Heart left ventricle (tissue), 16 donors: ENCODE measurements around the gene PLEKHA4. TPM values are rescaled to one million over a fixed set of nuclear protein-coding genes. Genes with fewer than 3 reads are reported as not detected.
"Not testable (repeated sequence)": the region's sequence is repeated elsewhere in the genome, so short reads cannot be mapped to it uniquely, and the experiment has no call there.

ENCODE experiments used
- ATAC-seq, 4 donors: fragments of 200-7000 bp; cut with Tn5 transposase; one replicate each; pipeline ENCODE4 v1.9.1; 2020 to 2022; ENCODE audit warnings: moderate library complexity in 4 of 4, mild to moderate bottlenecking in 3 of 4, moderate number of reproducible peaks in 1 of 4
- DNase-seq, 5 donors: peaks; one replicate each; pipeline ENCODE4 v3.0.0-alpha.2; 2020
- H3K27ac ChIP-seq, 12 donors: fragments of 200-600 bp; sonication (generic) in 4 of 12; one replicate each; pipeline versions ENCODE4 v1.5.0 to v1.8.0; 2016 to 2022; ENCODE audit warnings: mild to moderate bottlenecking in 2 of 12
- H3K27me3 ChIP-seq, 9 donors: fragments of 200-600 bp; sonication (generic) in 2 of 9; one replicate each; pipeline versions ENCODE4 v1.5.1 to v1.8.0; 2016 to 2022; ENCODE audit warnings: mild to moderate bottlenecking in 3 of 9
- H3K36me3 ChIP-seq, 9 donors: fragments of 200-600 bp; sonication (generic) in 2 of 9; one replicate each; pipeline versions ENCODE4 v1.5.0 to v1.8.0; 2018 to 2022; ENCODE audit warnings: mild to moderate bottlenecking in 2 of 9
- H3K4me1 ChIP-seq, 12 donors: fragments of 200-600 bp; sonication (generic) in 4 of 12; one replicate each; pipeline versions ENCODE4 v1.5.0 to v1.8.0; 2016 to 2022; ENCODE audit warnings: mild to moderate bottlenecking in 3 of 12
- H3K4me3 ChIP-seq, 12 donors: fragments of 200-600 bp; sonication (generic) in 4 of 12; one replicate each; pipeline versions ENCODE4 v1.5.0 to v1.8.0; 2017 to 2022; ENCODE audit warnings: mild to moderate bottlenecking in 9 of 12, moderate library complexity in 4 of 12
- H3K9me3 ChIP-seq, 12 donors: fragments of 200-600 bp; sonication (generic) in 4 of 12; one replicate each; pipeline versions ENCODE4 v1.5.0 to v1.8.0; 2016 to 2022; ENCODE audit warnings: mild to moderate bottlenecking in 1 of 12
- POLR2A ChIP-seq, 2 donors: fragments of 450-650 bp; IDR thresholded peaks; one replicate each; pipeline ENCODE4 v1.6.1; 2017; ENCODE audit warnings: antibody characterized with exemption in 2 of 2, mild to moderate bottlenecking in 2 of 2, moderate library complexity in 2 of 2
- WGBS, 4 donors: extraction: QIAGEN DNeasy Blood & Tissue Kit in 2 of 4; methylation state at CpG; one replicate each; pipeline versions ENCODE4 v1.1.5 to v1.1.7; 2013 to 2018; 5-methylcytosine and 5-hydroxymethylcytosine counted together
- intact Hi-C, 10 donors: fragments of 100-400 bp; cut with DNase I; formaldehyde crosslinking; loops; one replicate each; pipeline versions ENCODE4 v1.11.1 to v1.14.2; 2022
- polyA plus RNA-seq, 2 donors: library from polyadenylated mRNA; stranded (reverse); fragments of 200-250 nt; gene quantifications; one replicate each; pipeline ENCODE4 v1.2.3, GENCODE V29; 2013
- total RNA-seq, 9 donors: library from RNA; depleted of rRNA in 2 of 9; stranded (reverse); fragments of >200 nt in 2 of 9; fragmentation: NEBNext Ultra II Directional in 3 of 9; extraction: Animal tissue kit (Norgen Biotek cat#: 25700) in 3 of 9; gene quantifications; one replicate each; pipeline versions ENCODE4 v1.1.0 to v1.2.4, GENCODE V29; 2016 to 2023
- TF ChIP-seq, protein P1 (sequence below), 12 donors: fragments of 200-600 bp; sonication (generic) in 4 of 12; IDR thresholded peaks; one replicate each; pipeline versions ENCODE4 v1.5.0 to v1.8.0; 2018 to 2022; ENCODE audit warnings: antibody characterized with exemption in 12 of 12, mild to moderate bottlenecking in 5 of 12
- donor health status: ischemic (EF 13 %, LVEDD 7.1; RV severe dilation, severe dysfunction).
- donor health status: healthy with polysubstance abuse.
- donor health status: DM: no; HTN: yes; CAD: no.
- donor health status: DM: no; HTN: no; CAD: no.
- donor health status: ischemic (EF 25% LVEDD 6.9; RV normal size, moderate dysfunction).
- donor health status: ischemic (EF 25% LVEDD 5.7; RV mildly dilated, moderate dysfunction).
- donor health status: healthy.
- donor health status: DM: yes; HTN: yes; CAD: no.
- donor health status: ischemic (EF 35%, LVEDD 5.7; RV mildly dilated, moderate dysfunction).
- donor health status: nonischemic (EF 11% LVEDD 7.7; RV severe dilation, severe dysfunction).
- donor health status: DM: yes; HTN: yes; CAD: no.
- donor health status: PGD.
- donor health status: ischemic (EF 29% LVEDD 5.4; RV normal size, mild dysfunction).
- donor health status: nonischemic (EF 23%, LVEDD 6.1; RV moderate dilation, normal function).

The PLEKHA4 gene
- total and polyA plus RNA-seq, 11 donors = 7.5 to 66.9 (median 28.6) TPM

DNA sequence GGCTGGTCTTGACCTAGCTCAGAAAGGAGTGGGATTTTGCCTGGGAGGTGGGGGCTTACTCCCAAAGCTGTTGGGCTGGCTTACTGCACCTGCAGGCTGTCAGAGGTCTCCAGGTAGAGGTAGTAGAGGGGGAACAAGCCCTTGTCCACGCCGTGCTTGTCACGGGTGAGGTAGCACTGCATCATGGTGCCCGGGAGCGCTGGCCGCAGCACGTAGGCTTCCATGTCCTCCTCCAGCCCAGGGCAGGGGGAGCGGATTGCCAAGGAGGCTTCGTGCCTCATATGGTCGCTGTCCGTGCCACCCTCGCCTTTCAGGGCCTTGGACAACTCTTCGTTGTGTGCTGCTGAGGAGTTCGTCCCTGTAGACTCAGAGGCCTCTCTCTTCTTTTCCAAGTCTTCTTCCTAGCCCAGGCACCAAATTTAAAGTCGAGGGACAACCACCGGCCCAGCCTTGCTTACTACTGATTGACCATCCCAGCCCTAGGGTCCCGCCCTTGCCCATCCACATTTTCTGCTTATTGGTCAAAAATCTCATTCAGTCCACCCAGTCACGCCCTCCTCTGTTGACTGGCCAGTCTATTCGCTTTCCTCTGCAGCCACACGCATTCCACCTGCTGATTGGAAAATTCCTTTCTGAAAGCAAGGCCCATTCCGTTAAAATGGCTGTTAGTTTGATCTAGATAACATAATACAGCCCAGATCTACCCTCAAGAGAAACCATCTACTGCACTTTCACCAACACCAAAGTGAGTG lies 19.6 kb upstream of the PLEKHA4 start:
- no peaks in the 10 kb centered on the region for H3K4me1 ChIP-seq
- no peak overlapping the region for H3K4me3 ChIP-seq
- intact Hi-C loops = no loop called here
- WGBS, 4 donors = 92 to 96% (median 94%) methylated on average over 19 to 21 of the region's 21 CpGs
- no peaks in the 10 kb centered on the region for H3K36me3 ChIP-seq
- TF ChIP-seq, protein P1, sequence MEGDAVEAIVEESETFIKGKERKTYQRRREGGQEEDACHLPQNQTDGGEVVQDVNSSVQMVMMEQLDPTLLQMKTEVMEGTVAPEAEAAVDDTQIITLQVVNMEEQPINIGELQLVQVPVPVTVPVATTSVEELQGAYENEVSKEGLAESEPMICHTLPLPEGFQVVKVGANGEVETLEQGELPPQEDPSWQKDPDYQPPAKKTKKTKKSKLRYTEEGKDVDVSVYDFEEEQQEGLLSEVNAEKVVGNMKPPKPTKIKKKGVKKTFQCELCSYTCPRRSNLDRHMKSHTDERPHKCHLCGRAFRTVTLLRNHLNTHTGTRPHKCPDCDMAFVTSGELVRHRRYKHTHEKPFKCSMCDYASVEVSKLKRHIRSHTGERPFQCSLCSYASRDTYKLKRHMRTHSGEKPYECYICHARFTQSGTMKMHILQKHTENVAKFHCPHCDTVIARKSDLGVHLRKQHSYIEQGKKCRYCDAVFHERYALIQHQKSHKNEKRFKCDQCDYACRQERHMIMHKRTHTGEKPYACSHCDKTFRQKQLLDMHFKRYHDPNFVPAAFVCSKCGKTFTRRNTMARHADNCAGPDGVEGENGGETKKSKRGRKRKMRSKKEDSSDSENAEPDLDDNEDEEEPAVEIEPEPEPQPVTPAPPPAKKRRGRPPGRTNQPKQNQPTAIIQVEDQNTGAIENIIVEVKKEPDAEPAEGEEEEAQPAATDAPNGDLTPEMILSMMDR (IDR thresholded peaks at IDR 0.05) = no peak
- TF ChIP-seq POLR2A (IDR thresholded peaks at IDR 0.05) = no peak
- ATAC-seq (peak in 1 of 4 donors; percentile 31), DNase-seq (no peak)
- no peak overlapping the region for H3K27ac ChIP-seq
- no peaks in the 10 kb centered on the region for H3K27me3 ChIP-seq
- no peaks in the 10 kb centered on the region for H3K9me3 ChIP-seq

DNA sequence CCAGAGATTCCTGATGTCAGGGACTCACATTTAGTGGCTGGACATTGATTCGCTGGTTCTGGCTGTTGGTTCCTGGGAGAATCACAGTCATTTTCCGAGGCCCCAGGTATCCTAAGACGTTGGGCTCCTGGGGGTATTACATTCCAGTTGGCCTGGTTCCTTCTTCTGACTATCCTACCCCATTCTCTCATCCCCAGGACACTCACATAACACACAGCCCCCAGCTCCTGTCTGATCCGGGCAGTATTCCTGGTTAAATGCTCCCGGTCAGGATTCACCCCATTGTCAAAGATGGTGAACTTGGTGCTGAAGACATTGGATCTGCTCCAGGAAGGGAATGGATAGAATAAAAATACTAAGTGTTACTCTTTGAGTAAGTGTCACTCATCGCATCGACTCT lies 15.3 kb upstream of the PLEKHA4 start:
- H3K27ac ChIP-seq = no peak overlapping the region
- TF ChIP-seq, protein P1 (IDR thresholded peaks at IDR 0.05) = no peak
- no peak for TF ChIP-seq POLR2A (IDR thresholded peaks at IDR 0.05)

DNA sequence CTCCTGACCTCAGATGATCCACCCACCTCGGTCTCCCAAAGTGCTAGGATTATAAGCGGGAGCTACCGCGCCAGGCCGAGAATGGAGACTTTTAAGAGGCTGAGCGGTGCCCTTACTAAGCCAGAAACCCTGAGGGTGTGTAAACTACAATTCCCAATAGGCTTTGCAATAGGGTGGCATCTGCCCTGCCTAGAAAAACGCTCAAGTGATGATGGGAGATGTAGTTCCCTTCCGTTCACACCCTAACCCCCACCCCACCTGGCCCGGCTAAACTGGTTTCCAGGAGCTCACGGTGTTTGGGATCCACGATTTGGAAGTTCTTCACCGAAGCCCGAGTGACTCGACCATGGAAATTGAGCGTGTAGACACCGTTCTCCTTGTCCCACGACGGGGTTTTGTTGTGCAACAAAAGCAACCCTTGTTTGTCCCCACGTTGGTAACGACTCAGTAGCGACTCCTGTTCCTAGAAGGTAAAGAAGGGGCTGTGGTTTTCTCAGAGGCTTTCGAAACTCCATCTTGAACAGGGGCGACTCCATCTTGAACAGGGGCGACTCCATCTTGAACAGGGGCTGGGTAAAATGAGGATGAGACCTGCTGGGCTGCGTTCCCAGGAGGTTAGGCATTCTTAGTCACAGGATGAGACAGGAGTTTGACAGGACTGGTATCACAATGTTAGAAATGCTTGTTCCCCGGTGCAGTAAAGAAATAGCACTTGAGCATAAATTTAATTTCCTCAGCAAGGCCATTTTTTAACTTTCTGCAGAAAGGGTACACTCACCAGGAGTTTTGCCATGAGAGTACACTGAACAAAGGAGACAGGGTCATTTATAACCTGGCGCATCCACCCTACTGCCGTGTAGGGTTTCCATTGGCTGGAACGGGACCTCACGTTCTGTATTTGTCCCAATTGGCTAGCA lies 13.6 kb upstream of the PLEKHA4 start:
- peaks cover 0 to 34% (median 23%) of the 10 kb centered on the region in 12 donors for H3K4me1 ChIP-seq
- 82 to 87% (median 85%) methylated on average over 29 to 30 of the region's 30 CpGs for WGBS, 4 donors
- H3K4me3 ChIP-seq = no peak overlapping the region
- H3K27me3 ChIP-seq = no peaks in the 10 kb centered on the region
- peak in 3 of 4 donors; percentile 30 to 62 (median 46) for ATAC-seq
- DNase-seq = no peak
- H3K27ac ChIP-seq = peak overlapping the region in 1 of 12 donors; percentile 62
- peaks cover 0 to 23% (median 11%) of the 10 kb centered on the region in 9 donors for H3K36me3 ChIP-seq
- TF ChIP-seq, protein P1 (IDR thresholded peaks at IDR 0.05) = no peak
- no peak for TF ChIP-seq POLR2A (IDR thresholded peaks at IDR 0.05)
- intact Hi-C loops = no loop called here
- H3K9me3 ChIP-seq = no peaks in the 10 kb centered on the region

More for the DNA sequence above, 15.3 kb upstream of the PLEKHA4 start:
- H3K9me3 ChIP-seq = no peaks in the 10 kb centered on the region
- ATAC-seq = no peak
- H3K27me3 ChIP-seq = no peaks in the 10 kb centered on the region
- no peak overlapping the region for H3K4me3 ChIP-seq
- 94 to 97% (median 96%) methylated on average over 7 of the region's 7 CpGs for WGBS, 4 donors
- intact Hi-C loops = no loop called here
- peaks cover 0 to 6% (median 0%) of the 10 kb centered on the region in 9 donors for H3K36me3 ChIP-seq
- peaks cover 0 to 17% (median 10%) of the 10 kb centered on the region in 12 donors for H3K4me1 ChIP-seq
- no peak for DNase-seq

DNA sequence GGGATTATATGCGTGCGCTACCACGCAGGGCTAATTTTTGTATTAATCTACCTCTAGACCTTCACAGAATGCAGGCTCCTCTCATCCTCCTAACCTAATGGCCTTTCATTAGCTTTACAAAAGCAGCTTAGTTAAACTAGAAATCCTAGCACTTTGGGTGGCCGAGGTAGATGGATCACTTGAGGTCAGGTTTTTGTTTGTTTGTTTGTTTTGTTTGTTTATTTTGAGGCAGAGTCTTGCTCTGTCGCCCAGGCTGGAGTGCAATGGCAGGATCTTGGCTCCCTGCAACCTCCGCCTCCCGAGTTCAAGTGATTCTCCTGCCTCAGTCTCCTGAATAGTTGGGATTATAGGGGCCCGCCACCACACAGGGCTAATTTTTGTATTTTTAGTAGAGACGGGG lies 11.3 kb upstream of the PLEKHA4 start:
- Histone ChIP-seq H3K36me3 (peaks cover 0 to 45% (median 34%) of the 10 kb centered on the region in 9 donors), H3K27ac (peak overlapping the region in 10 of 12 donors; percentile 39 to 100 (median 100)), H3K4me1 (peaks cover 11 to 57% (median 38%) of the 10 kb centered on the region in 12 donors)
- intact Hi-C loops = loop anchor here in 3 of 10 donors (5.0 to 10.0 kb wide), 3 partner anchors 78 to 275 kb away; partner anchors contain the start of genes FTL (in 1 of the 3), HRC (in 1 of the 3) and TRPM4 (in 1 of the 3)
- ATAC-seq, DNase-seq, H3K4me3 ChIP-seq, H3K9me3 ChIP-seq, H3K27me3 ChIP-seq: not testable (repeated sequence)
- WGBS, 4 donors = 93 to 96% (median 94%) methylated on average over 9 of the region's 9 CpGs
